HepG2 (cell line): ENCODE results near the gene TFAP2A. TPM values are rescaled to one million over a fixed set of nuclear protein-coding genes. Genes with fewer than 3 reads are reported as not detected.

Source experiments
- ATAC-seq: fragments of 200-7000 bp; cut with Tn5 transposase; 3 replicates; pipeline ENCODE4 v1.9.1; 2020; ENCODE audit warnings: mild to moderate bottlenecking, moderate library complexity
- BruUV-seq: library from RNA; stranded (reverse); fragments of 400-500 nt; replicated peaks from 2 replicates; lab custom pipeline; 2021; lab: Mats Ljungman, UMichigan
- CTCF ChIA-PET: fragments of 300-600 bp; formaldehyde crosslinking; extraction: SDS; loops from one replicate; lab custom pipeline; 2021; ENCODE audit warnings: low total read pairs, inconsistent platforms, low intra/inter-chr PET ratio; lab: Yijun Ruan, JAX
- POLR2A ChIA-PET: fragments of 350-600 bp; sonication (Branson Sonifier 250); formaldehyde crosslinking; loops from one replicate; lab custom pipeline; 2020; ENCODE audit warnings: antibody characterized with exemption, inconsistent platforms; lab: Yijun Ruan, JAX
- DNase-seq: peaks from one replicate; pipeline ENCODE4 v3.0.0-alpha.2; 2015; ENCODE audit warnings: low spot score
- FAIRE-seq: peaks from 3 replicates; lab custom pipeline; 2011; peaks lifted over from hg19 to GRCh38; lab: Jason Lieb, UNC
- H2AFZ ChIP-seq: one replicate; pipeline ENCODE4 v1.6.1; 2011; ENCODE audit warnings: low read length, inconsistent platforms
- H3K27ac ChIP-seq: fragments of 300-600 bp; 3 replicates; pipeline ENCODE4 v1.8.0; 2011; ENCODE audit warnings: mixed run types, mild to moderate bottlenecking, mixed read lengths, low read length, inconsistent platforms; ENCODE audit not compliant: insufficient read depth; ENCODE audit errors: extremely low read length
- H3K27me3 ChIP-seq, 2 experiments: fragments of 200-600 bp in 1 of 2; 2 replicates in 1 of 2; 3 replicates in 1 of 2; pipeline versions ENCODE4 v1.6.0 to v1.8.0; 2011; ENCODE audit warnings: low read length in 2 of 2, mild to moderate bottlenecking in 2 of 2, moderate library complexity in 2 of 2, inconsistent platforms in 1 of 2; ENCODE audit not compliant: insufficient read depth in 2 of 2, control insufficient read depth in 1 of 2
- H3K36me3 ChIP-seq, 2 experiments: fragments of 200-600 bp in 1 of 2; replicated peaks in 1 of 2; 2 replicates in 1 of 2; 3 replicates in 1 of 2; pipeline versions ENCODE4 v1.5.1 to v1.8.0; 2011; ENCODE audit warnings: low read length in 2 of 2, inconsistent platforms in 1 of 2; ENCODE audit not compliant: insufficient read depth in 2 of 2, control insufficient read depth in 1 of 2
- H3K4me1 ChIP-seq: 2 replicates; pipeline ENCODE4 v1.5.1; 2012; ENCODE audit warnings: low read length, inconsistent platforms; ENCODE audit not compliant: insufficient read depth
- H3K4me2 ChIP-seq: 2 replicates; pipeline ENCODE4 v1.6.0; 2011; ENCODE audit warnings: low read depth, low read length, inconsistent platforms
- H3K4me3 ChIP-seq, 3 experiments: fragments of 200-600 bp in 1 of 3; sonication (generic), shearing (Covaris generic) in 1 of 3; replicated peaks in 1 of 3; 2 replicates each; pipeline ENCODE4 v1.5.1; 2011 to 2016; ENCODE audit warnings: low read length in 3 of 3, inconsistent platforms in 2 of 3, low read depth in 2 of 3, mild to moderate bottlenecking in 2 of 3, control low read depth in 1 of 3, mixed read lengths in 1 of 3; ENCODE audit not compliant: insufficient read depth in 1 of 3
- H3K79me2 ChIP-seq: one replicate; pipeline ENCODE4 v1.6.1; 2011; ENCODE audit warnings: low read length, inconsistent platforms; ENCODE audit not compliant: insufficient read depth
- H3K9ac ChIP-seq: 2 replicates; pipeline ENCODE4 v1.6.0; 2011; ENCODE audit warnings: mild to moderate bottlenecking, low read depth, low read length, inconsistent platforms; ENCODE audit not compliant: insufficient read depth
- H3K9me3 ChIP-seq: 2 replicates; pipeline ENCODE4 v1.5.1; 2012; ENCODE audit warnings: mild to moderate bottlenecking, low read length
- H4K20me1 ChIP-seq: 2 replicates; pipeline ENCODE4 v1.6.0; 2011; ENCODE audit warnings: inconsistent platforms, mild to moderate bottlenecking, low read length, moderate library complexity; ENCODE audit not compliant: insufficient read depth
- CBX5 ChIP-seq: sonication (generic); formaldehyde crosslinking; IDR thresholded peaks from 2 replicates; pipeline ENCODE4 v1.4.0; 2020; ENCODE audit warnings: missing genetic modification reagents, borderline replicate concordance
- EED ChIP-seq: sonication (generic); formaldehyde crosslinking; IDR thresholded peaks from 2 replicates; pipeline ENCODE4 v1.5.0; 2020; ENCODE audit warnings: mild to moderate bottlenecking, missing genetic modification reagents
- EHMT2 ChIP-seq: fragments of 200-600 bp; sonication (generic); IDR thresholded peaks from 2 replicates; pipeline ENCODE4 v1.7.0; 2017; ENCODE audit warnings: antibody characterized with exemption, low read depth, low read length, borderline replicate concordance
- EZH2 ChIP-seq: conservative IDR thresholded peaks from 2 replicates; pipeline ENCODE4 v1.6.1; 2012; ENCODE audit warnings: mild to moderate bottlenecking, low read depth, low read length, moderate library complexity
- GABPB1 ChIP-seq: IDR thresholded peaks from 2 replicates; pipeline ENCODE4 v1.6.1; 2016; ENCODE audit warnings: mild to moderate bottlenecking, missing genetic modification reagents, moderate library complexity, missing compliant biosample characterization
- HNRNPK ChIP-seq: fragments of 200-400 bp; formaldehyde crosslinking; IDR thresholded peaks from 2 replicates; pipeline ENCODE4 v1.6.1; 2018; ENCODE audit warnings: low read length, low read depth, moderate library complexity, mild to moderate bottlenecking; ENCODE audit not compliant: poor library complexity, severe bottlenecking
- MTF2 ChIP-seq: sonication (generic); formaldehyde crosslinking; IDR thresholded peaks from 2 replicates; pipeline ENCODE4 v1.5.0; 2020; ENCODE audit warnings: missing genetic modification reagents, borderline replicate concordance
- ZNF891 ChIP-seq: sonication (generic); formaldehyde crosslinking; IDR thresholded peaks from 2 replicates; pipeline ENCODE4 v1.5.0; 2020; ENCODE audit warnings: mild to moderate bottlenecking, missing genetic modification reagents
- WGBS: methylation state at CpG from one replicate; pipeline ENCODE4 v1.1.6; 2017; ENCODE audit warnings: low lambda C conversion rate; 5-methylcytosine and 5-hydroxymethylcytosine counted together
- in situ Hi-C: cut with HindIII; loops from 2 replicates; pipeline ENCODE4 v1.10.0; 2017; ENCODE audit warnings: low pct_unique_long_range_greater_than_20kb; ENCODE audit not compliant: extremely low pct_ligation_motif_present
- intact Hi-C: fragments of 100-400 bp; cut with micrococcal nuclease; formaldehyde crosslinking; loops from one replicate; pipeline ENCODE4 v1.10.0; 2022; ENCODE audit not compliant: unreplicated experiment
- polyA plus RNA-seq, 8 experiments: library from polyadenylated mRNA; depleted of rRNA in 3 of 8; stranded (reverse) in 7 of 8; unstranded in 1 of 8; fragments of >200 nt; fragmentation: Illumina TruSeq in 4 of 8; extraction: Trizol in 4 of 8; gene quantifications; 2 replicates each; pipeline versions ENCODE4 v1.2.1 to v1.2.3, GENCODE V29; 2011 to 2016; ENCODE audit warnings: low read depth in 4 of 8, missing spikeins in 1 of 8, mixed read lengths in 1 of 8; ENCODE audit not compliant: insufficient read depth in 1 of 8
- total RNA-seq, 5 experiments: library from RNA; depleted of rRNA; stranded (reverse); fragments of >200 nt; fragmentation: Illumina TruSeq; extraction: Trizol; gene quantifications; 2 replicates each; pipeline ENCODE4 v1.2.3, GENCODE V29; 2016; ENCODE audit warnings: low read depth in 1 of 5
- TF ChIP-seq, protein P1 (sequence below): IDR thresholded peaks from 2 replicates; pipeline ENCODE4 v1.6.1; 2016; ENCODE audit warnings: low read depth, borderline replicate concordance

TFAP2A gene
- total and polyA plus RNA-seq, 2 of the 13 experiments (the other 11 are each of a cell fraction or from before 2014, with no cell fraction given) = not detected

DNA sequence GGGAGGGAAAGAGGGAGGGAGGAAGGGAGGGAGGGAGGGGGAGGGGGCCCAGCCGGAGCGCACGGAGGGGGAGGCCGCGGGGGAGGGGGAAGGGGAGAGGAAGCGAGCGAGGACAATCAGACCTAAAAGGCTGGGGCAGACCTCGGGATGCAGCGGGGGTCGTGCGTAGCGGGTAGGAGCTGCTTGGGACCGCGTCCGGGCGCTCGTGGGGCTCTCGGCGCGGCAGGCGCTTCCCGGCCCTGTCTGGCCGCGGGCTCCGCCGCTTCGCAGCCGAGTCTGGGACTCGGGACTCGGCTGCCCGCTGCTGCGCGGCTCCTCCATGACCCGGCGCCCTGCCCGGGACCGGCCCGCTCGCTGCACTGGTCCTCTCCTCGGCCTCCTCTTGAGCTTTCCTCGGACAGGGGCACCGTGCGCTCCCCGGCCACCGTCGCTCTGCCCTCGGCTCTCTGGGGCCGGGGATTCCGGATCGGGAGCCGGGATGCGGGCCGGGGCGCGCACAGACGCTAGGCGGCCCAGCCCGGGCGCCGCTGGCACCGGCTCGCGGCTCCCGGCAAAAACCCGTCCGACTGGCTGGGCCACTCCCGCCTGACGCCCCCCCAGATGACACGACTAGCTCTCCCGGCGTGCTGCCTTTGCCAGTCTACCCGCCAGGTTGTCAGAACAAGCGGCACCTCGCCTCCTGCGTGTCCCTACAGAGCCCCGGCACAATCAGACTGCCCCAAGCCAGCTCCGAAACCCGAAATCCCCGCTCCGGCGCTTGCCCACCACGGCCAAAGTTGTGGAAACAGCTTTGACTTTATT lies 2.2 kb downstream of the TFAP2A start:
- FAIRE-seq = no peak
- H3K27me3 ChIP-seq = peaks cover 17 to 80% of the 10 kb centered on the region in 2 experiments
- peak overlapping the region in 2 of 3 experiments; percentile 41 to 58; a peak in 3 of 6 replicates for H3K4me3 ChIP-seq
- ATAC-seq = peak; percentile 74
- H3K4me2 ChIP-seq = peak overlapping the region; percentile 54
- no peak overlapping the region for H2AFZ ChIP-seq
- DNase-seq = no peak
- no peaks in the 10 kb centered on the region for H3K4me1 ChIP-seq
- intact Hi-C loops (no loop called here), in situ Hi-C loops (no loop called here)
- no peaks in the 10 kb centered on the region; the same call in 1 of the 2 replicates for H4K20me1 ChIP-seq
- H3K27ac ChIP-seq = no peak overlapping the region
- H3K9ac ChIP-seq = no peak overlapping the region
- WGBS = 14% methylated on average over 33 of the region's 82 CpGs
- H3K9me3 ChIP-seq = no peaks in the 10 kb centered on the region
- H3K36me3 ChIP-seq = no peaks in the 10 kb centered on the region
- BruUV-seq = no TSS peak
- TF ChIP-seq EHMT2 (no peak), MTF2 (CRISPR knock-in tag) (peak; percentile 88), CBX5 (CRISPR knock-in tag) (no peak), EZH2 (peak; percentile 96), ZNF891 (CRISPR knock-in tag) (no peak), GABPB1 (CRISPR knock-in tag) (peak; percentile 20; the same call in 1 of the 2 replicates), HNRNPK (peak; percentile 71), EED (CRISPR knock-in tag) (0 out of 2 replicates have a peak, but pooled peaks have one; percentile 29)
- TF ChIP-seq, protein P1, sequence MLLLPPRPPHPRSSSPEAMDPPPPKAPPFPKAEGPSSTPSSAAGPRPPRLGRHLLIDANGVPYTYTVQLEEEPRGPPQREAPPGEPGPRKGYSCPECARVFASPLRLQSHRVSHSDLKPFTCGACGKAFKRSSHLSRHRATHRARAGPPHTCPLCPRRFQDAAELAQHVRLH (CRISPR knock-in tag) = no peak
- TF ChIP-seq, all 625 proteins: peak for 5
- ChIA-PET POLR2A (no interaction called here), CTCF (no interaction called here)
- H3K79me2 ChIP-seq = no peaks in the 10 kb centered on the region
